Measurements from ENCODE around the gene MYO16.

DNA sequence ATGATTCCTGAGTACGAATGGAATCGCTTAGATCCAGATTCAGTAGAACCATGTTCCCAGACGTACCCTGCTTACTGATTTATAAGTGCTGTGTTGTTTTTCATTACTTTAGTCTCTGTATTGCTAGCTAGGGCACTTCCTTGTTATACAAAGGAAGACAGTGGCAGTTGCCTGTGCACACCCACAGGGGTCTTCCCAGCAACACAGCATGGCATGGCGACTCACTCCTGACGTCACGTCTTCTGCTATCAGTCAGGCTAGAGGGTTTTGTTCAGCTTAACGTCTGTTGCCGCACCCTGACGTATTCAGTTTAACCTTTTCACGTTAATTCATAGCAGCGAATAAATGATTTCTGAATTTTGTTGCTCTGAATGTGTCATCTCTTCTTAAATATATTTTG lies 295.1 kb downstream of the MYO16 start:
- TF ChIP-seq, protein P1, sequence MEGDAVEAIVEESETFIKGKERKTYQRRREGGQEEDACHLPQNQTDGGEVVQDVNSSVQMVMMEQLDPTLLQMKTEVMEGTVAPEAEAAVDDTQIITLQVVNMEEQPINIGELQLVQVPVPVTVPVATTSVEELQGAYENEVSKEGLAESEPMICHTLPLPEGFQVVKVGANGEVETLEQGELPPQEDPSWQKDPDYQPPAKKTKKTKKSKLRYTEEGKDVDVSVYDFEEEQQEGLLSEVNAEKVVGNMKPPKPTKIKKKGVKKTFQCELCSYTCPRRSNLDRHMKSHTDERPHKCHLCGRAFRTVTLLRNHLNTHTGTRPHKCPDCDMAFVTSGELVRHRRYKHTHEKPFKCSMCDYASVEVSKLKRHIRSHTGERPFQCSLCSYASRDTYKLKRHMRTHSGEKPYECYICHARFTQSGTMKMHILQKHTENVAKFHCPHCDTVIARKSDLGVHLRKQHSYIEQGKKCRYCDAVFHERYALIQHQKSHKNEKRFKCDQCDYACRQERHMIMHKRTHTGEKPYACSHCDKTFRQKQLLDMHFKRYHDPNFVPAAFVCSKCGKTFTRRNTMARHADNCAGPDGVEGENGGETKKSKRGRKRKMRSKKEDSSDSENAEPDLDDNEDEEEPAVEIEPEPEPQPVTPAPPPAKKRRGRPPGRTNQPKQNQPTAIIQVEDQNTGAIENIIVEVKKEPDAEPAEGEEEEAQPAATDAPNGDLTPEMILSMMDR (IDR thresholded peaks at IDR 0.05): no peak
- TF ChIP-seq POLR2A (IDR thresholded peaks at IDR 0.05): no peak
